IPS-18a (cell line): ENCODE results near the gene PALLD.
A peak's percentile ranks its signal among the peaks of the same experiment; 100 is the strongest.

ENCODE experiments used
- H3K27ac ChIP-seq: one replicate; pipeline ENCODE4 v1.5.1; 2013; ENCODE audit warnings: low read length
- H3K27me3 ChIP-seq: one replicate; pipeline ENCODE4 v1.6.1; 2013; ENCODE audit warnings: mild to moderate bottlenecking, low read length; ENCODE audit not compliant: control insufficient read depth, insufficient read depth
- H3K36me3 ChIP-seq: one replicate; pipeline ENCODE4 v1.6.1; 2013; ENCODE audit warnings: low read depth, low read length; ENCODE audit not compliant: control insufficient read depth
- H3K4me1 ChIP-seq: one replicate; pipeline ENCODE4 v1.6.1; 2013; ENCODE audit warnings: low read depth, low read length; ENCODE audit not compliant: control insufficient read depth
- H3K4me3 ChIP-seq: one replicate; pipeline ENCODE4 v1.5.1; 2013; ENCODE audit warnings: low read length
- H3K9ac ChIP-seq: one replicate; pipeline ENCODE4 v1.6.1; 2013; ENCODE audit warnings: mild to moderate bottlenecking, low read length, moderate library complexity
- H3K9me3 ChIP-seq: one replicate; pipeline ENCODE4 v1.6.1; 2013; ENCODE audit warnings: low read depth, low read length; ENCODE audit not compliant: control insufficient read depth

Gene PALLD

GRCh38 chr4:168888715-168889215 lies 391.9 kb downstream of the PALLD start:
- Histone ChIP-seq H3K9ac (no peak overlapping the region), H3K27me3 (no peaks in the 10 kb centered on the region), H3K9me3 (no peaks in the 10 kb centered on the region), H3K27ac (no peak overlapping the region), H3K4me3 (no peak overlapping the region), H3K36me3 (peaks cover 29% of the 10 kb centered on the region), H3K4me1 (no peaks in the 10 kb centered on the region)

GRCh38 chr4:168891086-168891485 lies 394.2 kb downstream of the PALLD start:
- Histone ChIP-seq H3K27me3 (no peaks in the 10 kb centered on the region), H3K9me3 (no peaks in the 10 kb centered on the region), H3K27ac (no peak overlapping the region), H3K36me3 (peaks cover 46% of the 10 kb centered on the region), H3K4me3 (no peak overlapping the region), H3K4me1 (no peaks in the 10 kb centered on the region), H3K9ac (no peak overlapping the region)

GRCh38 chr4:168891688-168892087 lies 394.8 kb downstream of the PALLD start:
- Histone ChIP-seq H3K27me3 (no peaks in the 10 kb centered on the region), H3K27ac (no peak overlapping the region), H3K36me3 (peaks cover 46% of the 10 kb centered on the region), H3K9me3 (no peaks in the 10 kb centered on the region), H3K4me3 (no peak overlapping the region), H3K9ac (no peak overlapping the region), H3K4me1 (no peaks in the 10 kb centered on the region)

- Histone ChIP-seq H3K4me3 (no peak overlapping the region), H3K9me3 (no peaks in the 10 kb centered on the region), H3K36me3 (peaks cover 52% of the 10 kb centered on the region), H3K9ac (no peak overlapping the region), H3K4me1 (no peaks in the 10 kb centered on the region), H3K27ac (no peak overlapping the region), H3K27me3 (no peaks in the 10 kb centered on the region)
These were observed 395.6 kb downstream of the PALLD start for GRCh38 chr4:168892475-168892874.

GRCh38 chr4:168893205-168893604 lies 396.4 kb downstream of the PALLD start:
- Histone ChIP-seq H3K36me3 (peaks cover 55% of the 10 kb centered on the region), H3K27ac (no peak overlapping the region), H3K4me3 (no peak overlapping the region), H3K9ac (no peak overlapping the region), H3K27me3 (no peaks in the 10 kb centered on the region), H3K4me1 (no peaks in the 10 kb centered on the region), H3K9me3 (no peaks in the 10 kb centered on the region)

- Histone ChIP-seq H3K9me3 (no peaks in the 10 kb centered on the region), H3K4me3 (no peak overlapping the region), H3K4me1 (no peaks in the 10 kb centered on the region), H3K27me3 (no peaks in the 10 kb centered on the region), H3K9ac (no peak overlapping the region), H3K27ac (no peak overlapping the region), H3K36me3 (peaks cover 60% of the 10 kb centered on the region)
These were observed 397.0 kb downstream of the PALLD start for GRCh38 chr4:168893807-168894206.

- Histone ChIP-seq H3K36me3 (peaks cover 41% of the 10 kb centered on the region), H3K27ac (no peak overlapping the region), H3K4me1 (no peaks in the 10 kb centered on the region), H3K27me3 (no peaks in the 10 kb centered on the region), H3K9me3 (no peaks in the 10 kb centered on the region), H3K4me3 (no peak overlapping the region), H3K9ac (no peak overlapping the region)
These were observed 403.2 kb downstream of the PALLD start for GRCh38 chr4:168900080-168900479.

GRCh38 chr4:168907119-168907698 lies 410.4 kb downstream of the PALLD start:
- Histone ChIP-seq H3K9me3 (no peaks in the 10 kb centered on the region), H3K4me3 (no peak overlapping the region), H3K9ac (no peak overlapping the region), H3K36me3 (peaks cover 39% of the 10 kb centered on the region), H3K27me3 (no peaks in the 10 kb centered on the region), H3K27ac (no peak overlapping the region), H3K4me1 (no peaks in the 10 kb centered on the region)

- Histone ChIP-seq H3K4me3 (no peak overlapping the region), H3K9me3 (no peaks in the 10 kb centered on the region), H3K9ac (no peak overlapping the region), H3K4me1 (no peaks in the 10 kb centered on the region), H3K27ac (no peak overlapping the region), H3K36me3 (peaks cover 43% of the 10 kb centered on the region), H3K27me3 (no peaks in the 10 kb centered on the region)
These were observed 411.2 kb downstream of the PALLD start for GRCh38 chr4:168908093-168908492.

GRCh38 chr4:168908851-168909273 lies 412.0 kb downstream of the PALLD start:
- Histone ChIP-seq H3K9ac (no peak overlapping the region), H3K36me3 (peaks cover 42% of the 10 kb centered on the region), H3K4me1 (no peaks in the 10 kb centered on the region), H3K27me3 (no peaks in the 10 kb centered on the region), H3K4me3 (no peak overlapping the region), H3K27ac (peak overlapping the region; percentile 22), H3K9me3 (no peaks in the 10 kb centered on the region)

GRCh38 chr4:168914095-168914494 lies 417.2 kb downstream of the PALLD start:
- Histone ChIP-seq H3K27ac (no peak overlapping the region), H3K4me3 (no peak overlapping the region), H3K9ac (no peak overlapping the region), H3K9me3 (no peaks in the 10 kb centered on the region), H3K36me3 (peaks cover 40% of the 10 kb centered on the region), H3K4me1 (no peaks in the 10 kb centered on the region), H3K27me3 (no peaks in the 10 kb centered on the region)

- peaks cover 23% of the 10 kb centered on the region for H3K4me1 ChIP-seq
- H3K4me3 ChIP-seq: no peak overlapping the region
- no peaks in the 10 kb centered on the region for H3K9me3 ChIP-seq
- H3K27me3 ChIP-seq: no peaks in the 10 kb centered on the region
- H3K27ac ChIP-seq: no peak overlapping the region
- H3K9ac ChIP-seq: no peak overlapping the region
- peaks cover 24% of the 10 kb centered on the region for H3K36me3 ChIP-seq
These were observed 420.4 kb downstream of the PALLD start for GRCh38 chr4:168917138-168917779.
